Cardiac muscle cell (in vitro differentiated cells and primary cell): ENCODE data around the gene CPPED1. TPM values are rescaled to one million over a fixed set of nuclear protein-coding genes. Genes with fewer than 3 reads are reported as not detected.

ENCODE experiments used
- DNase-seq, 2 donors: peaks; one replicate each; pipeline versions ENCODE4 v3.0.0 to v3.0.0-alpha.2; 2010 to 2017; ENCODE audit warnings: low read depth in 1 of 2, low spot score in 1 of 2
- H3K27ac ChIP-seq: fragments of 200-600 bp; sonication (generic); 2 replicates; pipeline ENCODE4 v1.5.1; 2016
- H3K27me3 ChIP-seq: fragments of 200-600 bp; sonication (generic); 2 replicates; pipeline ENCODE4 v1.6.0; 2016; ENCODE audit warnings: control low read depth
- H3K36me3 ChIP-seq: fragments of 200-600 bp; sonication (generic); 2 replicates; pipeline ENCODE4 v1.5.1; 2016; ENCODE audit warnings: control low read depth
- H3K4me1 ChIP-seq: fragments of 200-600 bp; sonication (generic); 2 replicates; pipeline ENCODE4 v1.8.1; 2017; ENCODE audit warnings: low read depth, mild to moderate bottlenecking, mixed run types
- H3K4me3 ChIP-seq: fragments of 200-600 bp; sonication (generic); 2 replicates; pipeline ENCODE4 v1.5.1; 2016; ENCODE audit warnings: mild to moderate bottlenecking
- H3K9me3 ChIP-seq: fragments of 200-600 bp; sonication (generic); 2 replicates; pipeline ENCODE4 v1.5.1; 2017; ENCODE audit warnings: low read depth, mild to moderate bottlenecking, control low read depth
- CTCF ChIP-seq: IDR thresholded peaks from 2 replicates; pipeline ENCODE4 v1.5.1; 2012; ENCODE audit warnings: low read depth, mild to moderate bottlenecking, low read length
- polyA plus RNA-seq: library from polyadenylated mRNA; unstranded; fragments of >200 nt; fragmentation: Nextera tagmentation; extraction: Ambion mirVana; gene quantifications from 2 replicates; pipeline ENCODE4 v1.2.1, GENCODE V29; 2016
- total RNA-seq: library from RNA; depleted of rRNA; stranded (reverse); fragments of >200 nt; gene quantifications from 2 replicates; pipeline ENCODE4 v1.2.3, GENCODE V29; 2016

Gene CPPED1
- total and polyA plus RNA-seq, 2 experiments from 2014 or later: 10.0 to 12.0 TPM

DNA sequence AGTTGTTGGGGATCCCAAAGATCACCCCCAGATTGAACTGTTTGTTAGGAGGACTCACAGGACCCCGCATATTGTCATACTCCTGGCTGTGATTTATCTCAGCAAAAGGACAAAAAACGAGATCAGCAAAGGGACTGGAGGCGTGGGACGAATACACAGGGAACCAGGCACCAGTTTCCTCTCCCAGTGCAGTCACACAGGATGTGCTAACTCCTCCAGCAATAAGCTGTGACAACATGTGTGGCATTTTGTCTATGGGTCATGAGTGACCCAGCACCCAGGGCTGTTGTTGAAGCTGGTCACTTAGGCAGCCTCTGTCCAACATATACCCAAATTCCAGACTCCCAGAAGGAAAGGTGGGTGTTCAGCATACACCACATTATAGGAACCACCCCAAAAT is 60.9 kb downstream of the CPPED1 start:
- H3K27me3 ChIP-seq: no peaks in the 10 kb centered on the region
- no peaks in the 10 kb centered on the region for H3K4me1 ChIP-seq
- TF ChIP-seq CTCF: no peak
- no peak overlapping the region for H3K4me3 ChIP-seq
- no peak for DNase-seq
- no peaks in the 10 kb centered on the region for H3K9me3 ChIP-seq
- no peaks in the 10 kb centered on the region for H3K36me3 ChIP-seq
- H3K27ac ChIP-seq: no peak overlapping the region

GRCh38 chr16:12740986-12741610 is 62.6 kb downstream of the CPPED1 start:
- Histone ChIP-seq H3K4me1 (no peaks in the 10 kb centered on the region), H3K4me3 (no peak overlapping the region), H3K9me3 (no peaks in the 10 kb centered on the region), H3K36me3 (no peaks in the 10 kb centered on the region), H3K27me3 (no peaks in the 10 kb centered on the region), H3K27ac (no peak overlapping the region)
- DNase-seq: no peak
- no peak for TF ChIP-seq CTCF

GRCh38 chr16:12739738-12740137 is 63.9 kb downstream of the CPPED1 start:
- no peaks in the 10 kb centered on the region for H3K36me3 ChIP-seq

DNA sequence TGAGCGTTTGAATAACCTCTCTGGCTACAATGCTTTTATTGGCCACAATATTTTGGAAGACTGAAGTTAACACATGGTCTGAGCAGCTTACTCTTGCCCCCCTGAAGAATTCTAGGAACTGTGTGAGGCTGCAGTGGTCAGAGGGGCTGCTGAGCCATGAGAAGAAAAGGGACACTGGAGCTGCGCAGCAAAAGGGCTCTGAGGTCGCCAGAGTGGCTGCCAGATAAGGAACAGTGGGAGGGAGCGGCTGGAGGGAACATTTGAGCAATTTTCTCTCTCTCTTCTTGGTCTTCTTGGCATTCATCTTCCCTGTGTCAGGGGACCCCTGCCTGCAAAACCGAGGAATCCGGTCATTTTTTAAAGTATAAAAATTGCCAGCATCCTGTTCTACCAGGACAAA is 66.1 kb downstream of the CPPED1 start:
- TF ChIP-seq CTCF: no peak
- Histone ChIP-seq H3K36me3 (no peaks in the 10 kb centered on the region), H3K9me3 (no peaks in the 10 kb centered on the region), H3K27me3 (no peaks in the 10 kb centered on the region), H3K27ac (no peak overlapping the region), H3K4me3 (no peak overlapping the region), H3K4me1 (no peaks in the 10 kb centered on the region)
- DNase-seq: no peak

More at GRCh38 chr16:12739738-12740137, 63.9 kb downstream of the CPPED1 start:
- no peak for DNase-seq
- no peak overlapping the region for H3K27ac ChIP-seq
- no peaks in the 10 kb centered on the region for H3K27me3 ChIP-seq
- H3K4me3 ChIP-seq: no peak overlapping the region
- H3K4me1 ChIP-seq: no peaks in the 10 kb centered on the region
- no peak for TF ChIP-seq CTCF
- no peaks in the 10 kb centered on the region for H3K9me3 ChIP-seq

DNA sequence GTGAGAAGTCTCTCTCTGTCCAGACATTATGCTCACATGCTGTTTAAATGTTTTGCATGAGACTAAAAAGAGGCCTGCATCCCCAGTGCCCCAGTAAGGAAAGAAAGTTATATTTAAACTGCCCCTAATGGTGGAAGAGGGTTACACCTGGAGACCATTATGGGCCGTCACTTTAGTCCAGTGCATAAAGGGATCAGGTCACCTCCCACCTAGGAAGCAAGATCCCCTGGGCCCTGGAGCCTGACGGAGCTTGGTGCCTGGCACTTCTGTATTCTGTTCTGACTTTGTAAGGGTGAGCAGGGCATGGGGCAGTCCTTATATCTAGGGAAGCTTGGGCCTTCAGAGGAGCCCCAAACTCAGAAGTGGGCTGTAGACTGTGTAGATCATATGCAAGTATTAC is 67.9 kb downstream of the CPPED1 start:
- Histone ChIP-seq H3K36me3 (no peaks in the 10 kb centered on the region), H3K4me1 (no peaks in the 10 kb centered on the region), H3K27ac (no peak overlapping the region), H3K9me3 (no peaks in the 10 kb centered on the region), H3K4me3 (no peak overlapping the region), H3K27me3 (no peaks in the 10 kb centered on the region)
- DNase-seq: no peak
- no peak for TF ChIP-seq CTCF
